Thyroid gland (tissue), 4 donors: ENCODE measurements around the gene LRRC41. TPM values are rescaled to one million over a fixed set of nuclear protein-coding genes. Genes with fewer than 3 reads are reported as not detected.
"Not testable (repeated sequence)": the region's sequence is repeated elsewhere in the genome, so short reads cannot be mapped to it uniquely, and the experiment has no call there.

Experiments
- DNase-seq, 2 donors: peaks; one replicate each; pipeline ENCODE4 v3.0.0-alpha.2; 2019
- H3K27ac ChIP-seq, 3 donors: fragments of 200-600 bp; sonication (generic); 1 replicate in 2 of 3; 2 replicates in 1 of 3; pipeline ENCODE4 v1.5.1; 2016 to 2019; ENCODE audit warnings: mild to moderate bottlenecking in 1 of 3, moderate library complexity in 1 of 3
- H3K27me3 ChIP-seq: fragments of 200-600 bp; sonication (generic); one replicate; pipeline ENCODE4 v1.5.1; 2019
- H3K36me3 ChIP-seq, 2 donors: fragments of 200-600 bp; sonication (generic); one replicate each; pipeline ENCODE4 v1.5.1; 2016 to 2019
- H3K4me1 ChIP-seq, 2 donors: fragments of 200-600 bp; sonication (generic); one replicate each; pipeline ENCODE4 v1.5.1; 2017 to 2019
- H3K4me3 ChIP-seq, 3 donors: fragments of 200-600 bp; sonication (generic); replicated peaks in 1 of 3; 1 replicate in 2 of 3; 2 replicates in 1 of 3; pipeline ENCODE4 v1.5.1; 2016; ENCODE audit warnings: mild to moderate bottlenecking in 1 of 3
- H3K9me3 ChIP-seq: fragments of 200-600 bp; sonication (generic); one replicate; pipeline ENCODE4 v1.5.1; 2017
- POLR2A ChIP-seq, 2 donors: fragments of 450-650 bp; IDR thresholded peaks; one replicate each; pipeline ENCODE4 v1.6.1; 2017; ENCODE audit warnings: antibody characterized with exemption in 2 of 2, mild to moderate bottlenecking in 2 of 2, moderate library complexity in 1 of 2
- WGBS, 2 donors: methylation state at CpG; one replicate each; pipeline ENCODE4 v1.1.5; 2017; 5-methylcytosine and 5-hydroxymethylcytosine counted together
- intact Hi-C: fragments of 100-400 bp; cut with DNase I; formaldehyde crosslinking; loops from one replicate; pipeline ENCODE4 v1.15.1; 2023
- total RNA-seq, 4 donors: library from RNA; depleted of rRNA; stranded (reverse); fragments of >200 nt; gene quantifications; one replicate each; pipeline ENCODE4 v1.2.3, GENCODE V29; 2016
- TF ChIP-seq, protein P1 (sequence below), 6 experiments: fragments of 200-600 bp in 3 of 6; fragments of 450-650 bp in 3 of 6; sonication (generic) in 3 of 6; IDR thresholded peaks; one replicate each; pipeline ENCODE4 v1.5.1; 2016 to 2019; ENCODE audit warnings: antibody characterized with exemption in 6 of 6, mild to moderate bottlenecking in 2 of 6, inconsistent platforms in 1 of 6, moderate library complexity in 1 of 6

The LRRC41 gene
- total RNA-seq, 4 donors from 2014 or later, result 73.5 to 111 (median 99.4) TPM

DNA sequence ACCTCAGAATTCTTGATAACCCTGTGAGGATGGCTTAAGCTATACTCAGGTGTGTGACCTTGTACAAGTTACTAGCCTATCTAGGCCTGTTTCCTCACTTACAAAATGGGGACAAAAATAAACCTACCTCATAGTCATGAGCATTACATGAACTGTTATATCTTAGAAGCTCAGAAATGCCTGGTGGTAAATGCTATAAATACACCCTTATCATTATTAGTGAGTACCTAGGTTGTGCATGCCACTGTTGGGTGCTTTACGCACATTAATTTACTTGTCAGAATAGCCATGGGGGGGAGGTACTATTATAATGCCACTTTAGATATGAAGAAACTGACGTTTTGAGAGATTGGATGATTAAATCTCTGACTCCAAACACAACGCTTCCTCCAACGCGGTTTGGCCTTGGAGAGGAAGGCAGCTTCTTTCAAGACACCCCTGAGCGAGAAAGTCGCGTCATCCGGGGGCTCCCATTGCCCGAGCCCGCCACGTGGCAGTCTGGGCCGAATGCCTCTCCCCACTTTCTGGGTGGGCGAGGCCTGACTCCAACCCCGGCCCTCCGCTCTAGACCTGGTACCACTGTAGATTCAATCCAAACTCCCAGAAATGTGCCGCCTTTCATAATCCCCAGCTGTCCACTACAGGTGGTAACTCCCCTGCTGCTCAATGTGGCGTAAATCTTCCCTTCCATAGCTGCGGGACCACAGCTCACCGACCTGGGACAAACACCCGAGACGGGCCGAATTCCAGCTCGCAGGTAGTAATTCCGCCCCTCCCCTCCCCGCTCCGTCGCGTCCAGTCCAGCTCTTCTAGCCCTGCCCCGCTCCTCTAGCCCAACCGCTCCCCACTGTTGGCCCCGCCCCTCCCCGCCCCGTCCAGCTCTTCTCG, 56.6 kb downstream of the LRRC41 start:
- H3K9me3 ChIP-seq, result no peaks in the 10 kb centered on the region
- no peaks in the 10 kb centered on the region for H3K27me3 ChIP-seq
- H3K36me3 ChIP-seq, result no peaks in the 10 kb centered on the region
- peak in 1 of 2 donors; percentile 93 for DNase-seq
- TF ChIP-seq, protein P1, sequence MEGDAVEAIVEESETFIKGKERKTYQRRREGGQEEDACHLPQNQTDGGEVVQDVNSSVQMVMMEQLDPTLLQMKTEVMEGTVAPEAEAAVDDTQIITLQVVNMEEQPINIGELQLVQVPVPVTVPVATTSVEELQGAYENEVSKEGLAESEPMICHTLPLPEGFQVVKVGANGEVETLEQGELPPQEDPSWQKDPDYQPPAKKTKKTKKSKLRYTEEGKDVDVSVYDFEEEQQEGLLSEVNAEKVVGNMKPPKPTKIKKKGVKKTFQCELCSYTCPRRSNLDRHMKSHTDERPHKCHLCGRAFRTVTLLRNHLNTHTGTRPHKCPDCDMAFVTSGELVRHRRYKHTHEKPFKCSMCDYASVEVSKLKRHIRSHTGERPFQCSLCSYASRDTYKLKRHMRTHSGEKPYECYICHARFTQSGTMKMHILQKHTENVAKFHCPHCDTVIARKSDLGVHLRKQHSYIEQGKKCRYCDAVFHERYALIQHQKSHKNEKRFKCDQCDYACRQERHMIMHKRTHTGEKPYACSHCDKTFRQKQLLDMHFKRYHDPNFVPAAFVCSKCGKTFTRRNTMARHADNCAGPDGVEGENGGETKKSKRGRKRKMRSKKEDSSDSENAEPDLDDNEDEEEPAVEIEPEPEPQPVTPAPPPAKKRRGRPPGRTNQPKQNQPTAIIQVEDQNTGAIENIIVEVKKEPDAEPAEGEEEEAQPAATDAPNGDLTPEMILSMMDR (IDR thresholded peaks at IDR 0.05), result no peak
- TF ChIP-seq POLR2A (IDR thresholded peaks at IDR 0.05), result peak in 1 of 2 donors; percentile 61
- H3K4me1 ChIP-seq, result peaks cover 4 to 6% of the 10 kb centered on the region in 2 donors
- WGBS, 2 donors, result 3 to 4% methylated on average over 33 to 34 of the region's 35 CpGs
- intact Hi-C loops, result loop anchor here (10.0 kb wide), 1 partner anchor 58 kb away; the partner anchor contains the start of genes LRRC41 and UQCRH
- H3K27ac ChIP-seq, result peak overlapping the region; percentile 28 to 66 (median 35)
- peak overlapping the region; percentile 19 to 33 (median 27) for H3K4me3 ChIP-seq

DNA sequence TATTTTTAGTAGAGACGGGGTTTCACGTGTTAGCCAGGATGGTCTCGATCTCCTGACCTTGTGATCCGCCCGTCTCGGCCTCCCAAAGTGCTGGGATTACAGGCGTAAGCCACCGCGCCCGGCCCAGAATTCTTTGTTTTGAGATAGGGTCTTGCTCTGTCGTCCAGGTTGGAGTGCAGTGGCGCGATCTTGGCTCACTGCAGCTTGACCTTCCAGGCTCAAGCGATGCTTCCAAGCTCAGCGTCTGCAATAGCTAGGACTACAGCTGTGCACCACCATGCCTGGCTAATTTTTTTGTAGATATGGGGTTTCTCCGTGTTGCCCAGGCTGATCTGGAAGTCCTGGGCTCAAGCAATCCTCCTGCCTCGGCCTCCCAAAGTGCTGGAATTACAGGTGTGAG, 57.3 kb downstream of the LRRC41 start:
- intact Hi-C loops, result loop anchor here (10.0 kb wide), 1 partner anchor 59 kb away; the partner anchor contains the start of genes LRRC41 and UQCRH
- WGBS, 2 donors, result 92 to 97% methylated on average over 16 to 17 of the region's 17 CpGs
- DNase-seq, H3K4me1 ChIP-seq, H3K36me3 ChIP-seq, H3K27ac ChIP-seq, H3K4me3 ChIP-seq, H3K9me3 ChIP-seq, H3K27me3 ChIP-seq: not testable (repeated sequence)

DNA sequence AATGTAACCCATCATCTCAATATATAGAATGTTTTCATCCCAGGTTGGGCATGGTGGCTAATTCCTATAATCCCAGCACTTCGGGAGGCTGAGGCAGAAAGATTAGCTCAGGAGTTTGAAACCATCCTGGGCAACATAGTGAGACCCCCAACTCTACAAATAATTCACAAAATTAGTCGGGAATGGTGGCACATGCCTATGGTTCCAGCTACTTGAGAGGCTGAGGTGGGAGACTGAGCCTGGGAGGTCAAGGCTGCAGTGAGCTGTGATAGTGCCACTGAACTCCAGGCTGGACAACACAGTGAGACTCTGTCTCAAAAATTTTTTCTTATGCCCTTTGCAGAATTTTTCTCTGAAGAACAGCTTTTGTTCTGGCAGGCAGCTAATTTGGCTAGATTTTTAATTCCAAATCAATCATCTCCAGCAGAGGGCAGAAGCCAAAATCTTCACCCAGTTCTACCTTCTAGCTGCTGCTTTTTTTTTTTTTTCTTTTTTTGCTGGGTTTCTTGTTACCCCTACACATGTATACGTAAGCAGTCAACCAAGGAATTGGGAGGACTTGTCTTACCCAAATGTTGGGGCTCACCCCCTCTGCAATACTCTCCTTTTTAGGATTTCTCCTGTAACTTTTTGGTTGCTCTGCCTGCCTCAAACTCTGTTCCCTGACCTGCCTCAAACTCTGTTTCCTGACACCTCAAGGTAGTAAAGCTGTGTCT, 58.6 kb downstream of the LRRC41 start:
- no peak for DNase-seq
- TF ChIP-seq POLR2A (IDR thresholded peaks at IDR 0.05), result no peak
- TF ChIP-seq, protein P1 (IDR thresholded peaks at IDR 0.05), result peak in 4 of 6 experiments; percentile 34 to 51 (median 40)
- Histone ChIP-seq H3K4me3 (no peak overlapping the region), H3K27ac (no peak overlapping the region), H3K36me3 (no peaks in the 10 kb centered on the region), H3K9me3 (no peaks in the 10 kb centered on the region), H3K4me1 (peaks cover 4 to 6% of the 10 kb centered on the region in 2 donors), H3K27me3 (no peaks in the 10 kb centered on the region)
- intact Hi-C loops, result loop anchor here (10.0 kb wide), 1 partner anchor 60 kb away; the partner anchor contains the start of genes LRRC41 and UQCRH
- 64 to 71% methylated on average over 3 of the region's 3 CpGs for WGBS, 2 donors

DNA sequence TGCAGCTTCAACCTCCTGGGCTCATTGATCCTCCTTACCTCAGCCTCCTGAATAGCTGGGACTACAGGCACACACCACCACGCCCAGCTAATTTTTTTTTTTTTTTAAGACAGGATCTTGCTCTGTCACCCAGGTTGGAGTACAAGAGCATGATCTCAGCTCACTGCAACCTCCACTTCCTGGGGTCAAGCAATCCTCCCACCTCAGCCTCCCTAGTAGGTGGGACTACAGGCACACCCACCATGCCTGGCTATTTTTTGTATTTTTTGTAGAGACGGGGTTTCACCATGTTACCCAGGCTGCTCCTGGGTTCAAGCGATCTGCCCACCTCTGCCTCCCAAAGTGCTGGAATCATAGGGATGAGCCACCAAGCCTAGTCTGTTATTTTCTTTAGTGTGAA, 59.6 kb downstream of the LRRC41 start:
- not testable (repeated sequence) for H3K36me3 ChIP-seq, DNase-seq, H3K4me3 ChIP-seq, H3K4me1 ChIP-seq, H3K27ac ChIP-seq, H3K9me3 ChIP-seq, H3K27me3 ChIP-seq
- WGBS, 2 donors, result 93 to 94% methylated on average over 3 of the region's 3 CpGs
- intact Hi-C loops, result loop anchor here (10.0 kb wide), 1 partner anchor 61 kb away; the partner anchor contains the start of genes LRRC41 and UQCRH

DNA sequence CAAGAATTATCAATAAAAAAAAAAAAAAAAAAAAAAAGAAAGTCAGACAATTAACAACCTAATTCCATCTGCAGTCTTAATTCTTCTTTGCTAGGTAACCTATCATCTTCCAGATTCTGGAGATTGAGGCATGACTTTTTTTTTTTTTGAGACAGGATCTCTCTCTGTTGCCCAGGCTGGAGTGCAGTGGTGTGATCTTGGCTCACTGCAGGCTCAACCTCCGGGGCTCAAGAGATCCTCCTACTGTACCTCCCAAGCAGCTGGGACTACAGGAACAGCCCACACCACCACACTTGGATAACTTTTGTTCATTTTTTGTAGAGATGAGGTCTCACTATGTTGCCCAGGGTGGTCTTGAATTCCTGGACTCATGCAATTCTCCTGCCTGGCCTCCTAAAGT, 60.5 kb downstream of the LRRC41 start:
- Histone ChIP-seq H3K36me3 (no peaks in the 10 kb centered on the region), H3K27me3 (no peaks in the 10 kb centered on the region), H3K4me3 (no peak overlapping the region), H3K4me1 (peaks cover 2 to 3% of the 10 kb centered on the region in 2 donors), H3K27ac (no peak overlapping the region), H3K9me3 (no peaks in the 10 kb centered on the region)
- TF ChIP-seq POLR2A (IDR thresholded peaks at IDR 0.05), result no peak
- TF ChIP-seq, protein P1 (IDR thresholded peaks at IDR 0.05), result no peak
- 72 to 79% methylated on average over 1 of the region's 1 CpG for WGBS, 2 donors
- intact Hi-C loops, result loop anchor here (10.0 kb wide), 1 partner anchor 62 kb away; the partner anchor contains the start of genes LRRC41 and UQCRH
- DNase-seq, result no peak

DNA sequence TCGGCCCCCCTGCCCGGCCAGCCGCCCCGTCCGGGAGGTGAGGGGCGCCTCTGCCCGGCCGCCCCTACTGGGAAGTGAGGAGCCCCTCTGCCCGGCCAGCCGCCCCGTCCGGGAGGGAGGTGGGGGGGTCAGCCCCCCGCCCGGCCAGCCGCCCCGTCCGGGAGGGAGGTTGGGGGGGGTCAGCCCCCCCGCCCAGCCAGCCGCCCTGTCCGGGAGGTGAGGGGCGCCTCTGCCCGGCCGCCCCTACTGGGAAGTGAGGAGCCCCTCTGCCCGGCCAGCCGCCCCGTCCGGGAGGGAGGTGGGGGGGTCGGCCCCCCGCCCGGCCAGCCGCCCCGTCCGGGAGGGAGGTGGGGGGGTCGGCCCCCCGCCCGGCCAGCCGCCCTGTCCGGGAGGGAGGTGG, 61.7 kb downstream of the LRRC41 start:
- intact Hi-C loops, result loop anchor here (10.0 kb wide), 1 partner anchor 63 kb away; the partner anchor contains the start of genes LRRC41 and UQCRH

DNA sequence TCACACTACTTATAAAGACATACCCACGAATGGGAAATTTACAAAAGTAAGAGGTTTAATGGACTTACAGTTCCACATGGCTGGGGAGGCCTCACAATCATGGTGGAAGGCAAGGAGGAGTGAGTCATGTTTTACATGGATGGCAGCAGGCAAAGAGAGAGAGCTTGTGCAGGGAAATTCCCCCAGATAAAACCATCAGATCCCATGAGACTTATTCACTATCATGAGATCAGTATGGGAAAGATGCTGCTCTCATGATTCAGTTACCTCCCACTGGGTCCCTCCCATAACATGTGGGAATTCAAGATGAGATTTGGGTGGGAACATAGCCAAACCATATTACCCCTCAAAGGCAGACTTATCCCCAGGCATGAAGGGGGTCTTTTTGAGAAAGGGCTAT, 64.6 kb downstream of the LRRC41 start:
- not testable (repeated sequence) for H3K4me1 ChIP-seq

More for the DNA sequence above, 61.7 kb downstream of the LRRC41 start:
- H3K36me3 ChIP-seq, H3K4me1 ChIP-seq, H3K27ac ChIP-seq, H3K9me3 ChIP-seq, H3K4me3 ChIP-seq, H3K27me3 ChIP-seq, DNase-seq: not testable (repeated sequence)
- WGBS, 2 donors, result no CpG with 5 or more reads among the region's 38 CpGs

More for the DNA sequence above, 64.6 kb downstream of the LRRC41 start:
- H3K4me3 ChIP-seq, H3K36me3 ChIP-seq, H3K9me3 ChIP-seq, intact Hi-C loops, DNase-seq, H3K27me3 ChIP-seq, H3K27ac ChIP-seq: not testable (repeated sequence)
- WGBS, 2 donors, result 76 to 84% methylated on average over 1 of the region's 1 CpG
